ENCODE data around the gene PRKCA. TPM values are rescaled to one million over a fixed set of nuclear protein-coding genes. Genes with fewer than 3 reads are reported as not detected.
"Not testable (repeated sequence)": the region's sequence is repeated elsewhere in the genome, so short reads cannot be mapped to it uniquely, and the experiment has no call there.

PRKCA gene
- total RNA-seq, result 3.1 and 4.7 TPM in 2 replicates

DNA sequence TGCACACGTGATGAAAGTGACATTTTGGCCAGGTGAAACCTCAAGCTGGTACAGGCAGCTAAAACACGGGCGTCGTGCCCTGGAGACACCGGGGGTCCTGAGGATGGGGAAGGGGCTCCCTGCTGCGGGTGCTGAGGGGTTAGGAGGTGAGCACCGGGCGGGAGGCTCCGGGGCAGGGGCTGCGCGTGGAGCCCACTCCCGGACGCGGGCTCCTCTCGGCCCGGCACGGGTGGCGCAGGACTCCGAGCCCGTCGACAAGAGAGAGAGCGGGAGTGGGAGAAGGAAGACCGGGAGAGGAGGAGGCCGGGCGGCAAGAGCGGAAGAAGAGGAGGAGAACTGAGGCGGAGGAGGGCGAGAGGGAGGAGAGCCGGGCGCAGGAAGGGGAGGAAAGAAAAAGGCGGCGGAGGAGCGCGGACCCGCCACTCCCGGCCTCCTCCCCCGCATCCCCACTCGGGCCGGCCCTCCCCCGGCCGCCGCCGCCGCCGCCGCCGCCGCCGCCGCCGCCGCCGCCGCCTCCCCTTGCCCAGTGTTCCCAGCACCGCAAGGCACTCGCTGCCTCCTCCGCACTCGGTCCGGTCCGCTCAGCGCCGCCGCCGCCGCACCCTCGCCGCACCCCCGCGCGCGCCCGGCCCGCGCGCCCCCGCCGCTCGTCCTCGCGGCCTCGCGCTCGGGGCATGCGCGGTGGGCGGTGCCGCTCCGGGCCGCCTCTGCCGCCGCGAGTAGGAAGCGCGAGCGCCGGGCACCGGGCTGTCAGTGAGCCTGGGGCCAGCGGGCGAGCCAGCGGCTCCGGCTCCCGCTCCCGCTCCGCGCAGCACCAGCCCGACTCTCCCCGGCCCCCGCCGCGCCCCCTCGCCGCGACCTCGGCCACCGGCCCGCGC is at the start of gene PRKCA:
Gene PRKCA (plus strand): TSS at position 750 of the 878 bp plus-strand sequence.
- H3K27me3 ChIP-seq (ENCODE audit: control insufficient read depth, insufficient read depth, low read length), result no peaks in the 10 kb centered on the region
- H3K4me3 ChIP-seq (ENCODE audit: low read depth, low read length), result peak within 1 kb of the TSS; percentile 81
- FAIRE-seq (no peak), DNase-seq (ENCODE audit: low read depth) (peak; percentile 48)
- TF ChIP-seq, protein P1, sequence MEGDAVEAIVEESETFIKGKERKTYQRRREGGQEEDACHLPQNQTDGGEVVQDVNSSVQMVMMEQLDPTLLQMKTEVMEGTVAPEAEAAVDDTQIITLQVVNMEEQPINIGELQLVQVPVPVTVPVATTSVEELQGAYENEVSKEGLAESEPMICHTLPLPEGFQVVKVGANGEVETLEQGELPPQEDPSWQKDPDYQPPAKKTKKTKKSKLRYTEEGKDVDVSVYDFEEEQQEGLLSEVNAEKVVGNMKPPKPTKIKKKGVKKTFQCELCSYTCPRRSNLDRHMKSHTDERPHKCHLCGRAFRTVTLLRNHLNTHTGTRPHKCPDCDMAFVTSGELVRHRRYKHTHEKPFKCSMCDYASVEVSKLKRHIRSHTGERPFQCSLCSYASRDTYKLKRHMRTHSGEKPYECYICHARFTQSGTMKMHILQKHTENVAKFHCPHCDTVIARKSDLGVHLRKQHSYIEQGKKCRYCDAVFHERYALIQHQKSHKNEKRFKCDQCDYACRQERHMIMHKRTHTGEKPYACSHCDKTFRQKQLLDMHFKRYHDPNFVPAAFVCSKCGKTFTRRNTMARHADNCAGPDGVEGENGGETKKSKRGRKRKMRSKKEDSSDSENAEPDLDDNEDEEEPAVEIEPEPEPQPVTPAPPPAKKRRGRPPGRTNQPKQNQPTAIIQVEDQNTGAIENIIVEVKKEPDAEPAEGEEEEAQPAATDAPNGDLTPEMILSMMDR (IDR thresholded peaks at IDR 0.05; ENCODE audit: insufficient read depth, low read length, severe bottlenecking), result no peak
- no peaks in the 10 kb centered on the region for H3K36me3 ChIP-seq (ENCODE audit: control insufficient read depth, insufficient read depth, low read length)

DNA sequence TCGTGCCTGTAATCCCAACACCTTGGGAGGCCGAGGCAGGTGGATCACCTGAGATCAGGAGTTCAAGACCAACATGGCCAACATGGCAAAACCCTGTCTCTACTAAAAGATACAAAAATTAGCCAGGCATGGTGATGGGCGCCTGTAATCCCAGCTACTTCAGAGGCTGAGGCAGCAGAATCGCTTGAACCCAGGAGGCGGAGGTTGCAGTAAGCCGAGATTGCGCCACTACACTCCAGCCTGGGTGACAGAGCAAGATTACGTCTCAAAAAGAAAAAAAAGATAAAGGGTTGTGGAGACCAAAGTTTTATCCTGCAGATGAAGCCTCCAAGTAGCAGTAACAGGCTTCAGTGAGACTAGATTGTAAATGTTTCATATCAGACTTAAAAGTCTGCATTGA is 49.0 kb upstream of the PRKCA start:
- FAIRE-seq; H3K4me3 ChIP-seq (ENCODE audit: low read depth, low read length); H3K36me3 ChIP-seq (ENCODE audit: control insufficient read depth, insufficient read depth, low read length); H3K27me3 ChIP-seq (ENCODE audit: control insufficient read depth, insufficient read depth, low read length); DNase-seq (ENCODE audit: low read depth): not testable (repeated sequence)

DNA sequence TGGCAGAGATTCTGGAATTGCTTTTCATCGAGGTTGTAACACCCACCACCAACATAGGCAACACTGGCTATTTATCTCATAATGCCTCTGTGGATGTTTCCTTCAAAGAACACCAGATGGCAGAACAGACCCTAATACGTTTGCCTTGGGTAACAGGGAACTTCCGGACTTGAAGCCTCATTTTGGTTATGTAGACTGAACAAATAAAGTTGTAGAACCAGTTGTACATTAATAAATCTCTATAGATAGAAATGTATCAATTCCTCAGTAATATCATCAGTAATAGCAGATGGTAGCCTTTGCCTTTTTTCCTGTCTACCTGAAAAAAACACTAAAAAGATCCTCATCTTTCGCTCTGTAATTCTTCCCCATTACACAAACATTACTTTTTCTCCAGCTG is 47.3 kb upstream of the PRKCA start:
- H3K4me3 ChIP-seq (ENCODE audit: low read depth, low read length), result no peak overlapping the region
- TF ChIP-seq, protein P1 (IDR thresholded peaks at IDR 0.05; ENCODE audit: insufficient read depth, low read length, severe bottlenecking), result peak; percentile 49
- H3K27me3 ChIP-seq (ENCODE audit: control insufficient read depth, insufficient read depth, low read length), result no peaks in the 10 kb centered on the region
- no peaks in the 10 kb centered on the region for H3K36me3 ChIP-seq (ENCODE audit: control insufficient read depth, insufficient read depth, low read length)
- DNase-seq (ENCODE audit: low read depth), result peak; percentile 73
- no peak for FAIRE-seq

DNA sequence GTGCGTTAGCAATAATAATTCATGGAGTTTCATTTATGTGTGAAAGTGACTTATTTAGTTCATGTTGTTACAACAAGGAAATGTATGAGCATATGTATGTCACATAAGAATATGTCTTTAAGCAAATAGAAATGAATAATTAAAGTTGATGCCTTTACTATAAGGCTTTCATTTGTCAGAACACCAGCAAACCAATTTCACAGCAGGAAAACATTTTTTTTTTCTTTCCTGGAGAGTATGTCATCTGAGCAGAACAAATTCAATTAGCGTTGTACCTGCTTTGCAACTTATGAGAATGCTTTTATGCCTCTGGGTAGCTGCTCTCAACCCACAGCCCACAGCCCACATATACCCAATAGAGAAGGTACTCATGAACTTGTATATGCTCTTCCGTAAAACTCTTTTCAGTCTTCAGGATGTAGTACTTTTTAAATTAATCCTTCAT is 46.9 kb upstream of the PRKCA start:
- H3K36me3 ChIP-seq (ENCODE audit: control insufficient read depth, insufficient read depth, low read length), result no peaks in the 10 kb centered on the region
- H3K27me3 ChIP-seq (ENCODE audit: control insufficient read depth, insufficient read depth, low read length), result no peaks in the 10 kb centered on the region
- no peak for DNase-seq (ENCODE audit: low read depth)
- H3K4me3 ChIP-seq (ENCODE audit: low read depth, low read length), result no peak overlapping the region
- TF ChIP-seq, protein P1 (IDR thresholded peaks at IDR 0.05; ENCODE audit: insufficient read depth, low read length, severe bottlenecking), result no peak
- no peak for FAIRE-seq

DNA sequence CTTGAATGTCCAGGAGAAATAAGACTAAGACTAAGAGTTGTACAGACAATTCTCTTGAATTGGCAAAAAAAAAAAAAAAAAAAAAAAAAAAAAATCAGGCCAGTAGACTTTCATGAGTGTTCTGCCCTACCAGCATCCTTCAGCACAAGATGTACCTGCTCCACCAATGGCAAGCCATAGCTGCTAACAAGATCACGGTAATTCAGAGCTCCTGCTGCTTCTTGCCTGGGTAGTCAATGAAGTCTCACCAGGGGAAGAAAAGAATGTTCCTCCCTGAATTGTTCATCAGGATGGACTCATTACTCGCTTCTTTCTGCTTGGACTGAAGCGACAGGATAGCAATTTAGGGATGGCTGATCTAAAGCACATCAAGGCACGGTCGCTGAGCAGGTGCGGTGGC is 42.1 kb upstream of the PRKCA start:
- no peaks in the 10 kb centered on the region for H3K36me3 ChIP-seq (ENCODE audit: control insufficient read depth, insufficient read depth, low read length)
- no peak for FAIRE-seq
- TF ChIP-seq, protein P1 (IDR thresholded peaks at IDR 0.05; ENCODE audit: insufficient read depth, low read length, severe bottlenecking), result no peak

DNA sequence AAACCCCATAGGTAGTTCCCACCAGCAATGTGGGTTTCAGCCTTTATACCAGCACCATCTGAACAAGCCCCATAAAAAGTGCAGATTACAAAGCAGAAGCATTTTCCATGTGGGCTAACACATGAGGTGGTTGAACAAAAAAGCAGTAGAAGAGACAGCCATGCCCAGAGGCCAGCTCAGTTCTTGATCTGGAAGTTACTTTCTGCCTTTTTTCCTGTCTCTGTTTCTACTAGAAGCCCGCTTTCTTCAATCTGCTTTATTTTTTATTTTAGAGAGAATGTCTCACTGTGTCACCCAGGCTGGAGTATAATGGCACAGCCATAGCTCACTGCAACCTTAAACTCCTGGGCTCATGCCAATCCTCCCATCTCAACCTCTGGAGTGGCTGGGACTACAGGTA is 41.7 kb upstream of the PRKCA start:
- no peak for DNase-seq (ENCODE audit: low read depth)
- TF ChIP-seq, protein P1 (IDR thresholded peaks at IDR 0.05; ENCODE audit: insufficient read depth, low read length, severe bottlenecking), result no peak

More for the DNA sequence above, 42.1 kb upstream of the PRKCA start:
- H3K27me3 ChIP-seq (ENCODE audit: control insufficient read depth, insufficient read depth, low read length), result no peaks in the 10 kb centered on the region
- DNase-seq (ENCODE audit: low read depth), result no peak
- H3K4me3 ChIP-seq (ENCODE audit: low read depth, low read length), result no peak overlapping the region

More for the DNA sequence above, 41.7 kb upstream of the PRKCA start:
- no peak for FAIRE-seq
- Histone ChIP-seq H3K27me3 (ENCODE audit: control insufficient read depth, insufficient read depth, low read length) (no peaks in the 10 kb centered on the region), H3K36me3 (ENCODE audit: control insufficient read depth, insufficient read depth, low read length) (no peaks in the 10 kb centered on the region), H3K4me3 (ENCODE audit: low read depth, low read length) (no peak overlapping the region)
